Upper lobe of right lung (tissue), 1 donor: ENCODE results near the gene MLLT10. TPM values are rescaled to one million over a fixed set of nuclear protein-coding genes. Genes with fewer than 3 reads are reported as not detected.
"Not testable (repeated sequence)": the region's sequence is repeated elsewhere in the genome, so short reads cannot be mapped to it uniquely, and the experiment has no call there.

Experiments
- ATAC-seq: fragments of 200-7000 bp; cut with Tn5 transposase; one replicate; pipeline ENCODE4 v1.9.1; 2020; ENCODE audit warnings: mild to moderate bottlenecking, moderate library complexity
- DNase-seq: peaks from one replicate; pipeline ENCODE4 v3.0.0-alpha.2; 2020
- H3K27ac ChIP-seq: fragments of 200-600 bp; one replicate; pipeline ENCODE4 v1.8.0; 2022
- H3K27me3 ChIP-seq: fragments of 200-600 bp; one replicate; pipeline ENCODE4 v1.8.0; 2022; ENCODE audit warnings: mild to moderate bottlenecking
- H3K36me3 ChIP-seq: fragments of 200-600 bp; one replicate; pipeline ENCODE4 v1.8.0; 2022
- H3K4me1 ChIP-seq: fragments of 200-600 bp; one replicate; pipeline ENCODE4 v1.8.0; 2022
- H3K4me3 ChIP-seq: fragments of 200-600 bp; one replicate; pipeline ENCODE4 v1.8.0; 2022; ENCODE audit warnings: mild to moderate bottlenecking
- H3K9me3 ChIP-seq: fragments of 200-600 bp; one replicate; pipeline ENCODE4 v1.8.0; 2022
- intact Hi-C: fragments of 100-400 bp; cut with DNase I; formaldehyde crosslinking; loops from one replicate; pipeline ENCODE4 v1.11.0; 2022
- total RNA-seq: library from RNA; stranded (reverse); fragmentation: NEBNext Ultra II Directional; extraction: Animal tissue kit (Norgen Biotek cat#: 25700); gene quantifications from one replicate; pipeline ENCODE4 v1.2.1, GENCODE V29; 2021
- TF ChIP-seq, protein P1 (sequence below): fragments of 200-600 bp; IDR thresholded peaks from one replicate; pipeline ENCODE4 v1.8.0; 2022; ENCODE audit warnings: antibody characterized with exemption
- donor health status: DM: no; HTN: yes; CAD: no; lungs with severe emphysema.

Gene MLLT10
- total RNA-seq, 1 donor from 2014 or later: 60.6 TPM

DNA sequence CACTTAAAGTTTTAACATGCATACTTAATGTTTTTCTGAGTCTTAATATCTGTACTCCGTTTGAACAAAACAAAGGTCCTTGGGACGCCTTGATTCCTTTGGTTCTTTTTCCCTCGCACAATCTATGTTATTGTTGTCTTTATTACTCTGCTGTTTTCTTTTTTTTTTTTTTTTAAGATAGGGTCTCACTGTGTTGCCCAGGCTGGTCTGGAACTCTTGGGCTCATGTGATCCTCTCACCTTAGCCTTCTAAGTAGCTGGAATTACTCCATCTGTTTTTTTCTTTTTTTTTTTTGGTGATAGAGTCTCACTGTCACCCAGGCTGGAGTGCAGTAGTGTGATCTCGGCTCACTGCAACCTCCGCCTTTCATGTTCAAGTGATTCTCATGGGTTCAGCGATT, 13.2 kb downstream of the MLLT10 start:
- TF ChIP-seq, protein P1, sequence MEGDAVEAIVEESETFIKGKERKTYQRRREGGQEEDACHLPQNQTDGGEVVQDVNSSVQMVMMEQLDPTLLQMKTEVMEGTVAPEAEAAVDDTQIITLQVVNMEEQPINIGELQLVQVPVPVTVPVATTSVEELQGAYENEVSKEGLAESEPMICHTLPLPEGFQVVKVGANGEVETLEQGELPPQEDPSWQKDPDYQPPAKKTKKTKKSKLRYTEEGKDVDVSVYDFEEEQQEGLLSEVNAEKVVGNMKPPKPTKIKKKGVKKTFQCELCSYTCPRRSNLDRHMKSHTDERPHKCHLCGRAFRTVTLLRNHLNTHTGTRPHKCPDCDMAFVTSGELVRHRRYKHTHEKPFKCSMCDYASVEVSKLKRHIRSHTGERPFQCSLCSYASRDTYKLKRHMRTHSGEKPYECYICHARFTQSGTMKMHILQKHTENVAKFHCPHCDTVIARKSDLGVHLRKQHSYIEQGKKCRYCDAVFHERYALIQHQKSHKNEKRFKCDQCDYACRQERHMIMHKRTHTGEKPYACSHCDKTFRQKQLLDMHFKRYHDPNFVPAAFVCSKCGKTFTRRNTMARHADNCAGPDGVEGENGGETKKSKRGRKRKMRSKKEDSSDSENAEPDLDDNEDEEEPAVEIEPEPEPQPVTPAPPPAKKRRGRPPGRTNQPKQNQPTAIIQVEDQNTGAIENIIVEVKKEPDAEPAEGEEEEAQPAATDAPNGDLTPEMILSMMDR: no peak
- Histone ChIP-seq H3K36me3 (peaks cover 74% of the 10 kb centered on the region), H3K27ac (no peak overlapping the region), H3K9me3 (no peaks in the 10 kb centered on the region), H3K4me1 (no peaks in the 10 kb centered on the region), H3K4me3 (no peak overlapping the region), H3K27me3 (no peaks in the 10 kb centered on the region)
- ATAC-seq: no peak
- intact Hi-C loops: no loop called here
- no peak for DNase-seq

DNA sequence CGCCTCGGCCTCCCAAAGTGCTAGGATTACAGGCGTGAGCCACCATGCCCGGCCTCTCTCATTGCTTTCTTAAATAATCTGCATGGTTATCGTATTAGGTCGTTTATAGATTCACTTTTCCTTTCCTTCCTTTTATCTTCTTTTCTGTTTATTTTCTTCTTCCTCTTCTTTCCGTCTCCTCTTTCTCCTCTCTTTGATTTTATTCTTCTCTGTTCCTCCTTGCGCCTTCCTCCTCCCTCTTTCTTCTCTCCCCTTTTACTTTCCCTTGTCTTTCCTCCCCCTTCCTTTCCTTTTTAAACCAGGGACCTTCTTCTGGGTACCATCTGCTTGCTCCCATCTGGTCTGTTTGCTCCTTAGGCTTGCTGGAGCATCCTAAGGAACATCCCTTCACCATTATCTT, 18.6 kb downstream of the MLLT10 start:
- H3K9me3 ChIP-seq: no peaks in the 10 kb centered on the region
- H3K36me3 ChIP-seq: peaks cover 68% of the 10 kb centered on the region
- H3K27me3 ChIP-seq: no peaks in the 10 kb centered on the region
- H3K4me3 ChIP-seq: no peak overlapping the region
- no peak for ATAC-seq
- H3K4me1 ChIP-seq: no peaks in the 10 kb centered on the region
- no peak overlapping the region for H3K27ac ChIP-seq
- TF ChIP-seq, protein P1: no peak
- intact Hi-C loops: no loop called here
- DNase-seq: no peak

DNA sequence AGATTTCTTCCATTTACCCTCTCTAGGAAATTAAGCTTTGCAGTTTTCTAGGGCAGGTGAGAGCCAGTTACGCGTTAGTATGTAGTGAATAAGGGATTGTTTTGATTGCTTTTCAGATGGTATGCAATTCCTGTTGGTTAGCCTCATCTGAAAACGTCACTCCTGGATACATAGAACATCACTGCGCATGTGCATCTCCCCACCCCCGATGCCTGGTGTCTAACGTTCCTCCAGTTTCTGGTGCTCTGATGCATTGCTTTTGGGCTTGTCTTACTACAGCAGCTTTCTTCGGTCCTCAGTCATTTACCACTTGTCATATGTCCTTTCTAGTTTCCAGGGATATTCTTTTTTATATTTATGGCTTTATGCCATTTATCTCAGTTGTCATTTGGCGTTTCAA, 22.5 kb downstream of the MLLT10 start:
- peaks cover 70% of the 10 kb centered on the region for H3K36me3 ChIP-seq
- no peak for ATAC-seq

DNA sequence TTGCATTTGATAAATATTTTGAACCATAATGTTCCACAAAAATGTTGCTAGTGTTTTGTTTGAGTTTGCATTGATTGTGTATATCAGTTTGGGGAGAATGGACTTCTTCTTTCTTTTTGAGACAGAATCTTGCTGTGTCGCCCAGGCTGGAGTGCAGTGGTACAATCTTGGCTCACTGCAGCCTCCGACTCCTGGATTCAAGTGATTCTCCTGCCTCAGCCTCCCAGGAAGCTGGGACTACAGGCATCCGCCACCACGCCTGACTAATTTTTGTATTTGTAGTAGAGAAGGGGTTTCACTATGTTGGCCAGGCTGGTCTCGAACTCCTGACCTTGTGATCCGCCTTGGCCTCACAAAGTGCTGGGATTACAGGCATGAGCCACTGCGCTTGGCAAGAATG, 25.0 kb downstream of the MLLT10 start:
- H3K4me1 ChIP-seq, H3K4me3 ChIP-seq, intact Hi-C loops, H3K27ac ChIP-seq, H3K9me3 ChIP-seq, H3K27me3 ChIP-seq, DNase-seq, ATAC-seq: not testable (repeated sequence)
- H3K36me3 ChIP-seq: peaks cover 46% of the 10 kb centered on the region

More for the DNA sequence above, 22.5 kb downstream of the MLLT10 start:
- TF ChIP-seq, protein P1: no peak
- no peak for DNase-seq
- intact Hi-C loops: no loop called here
- no peak overlapping the region for H3K27ac ChIP-seq
- H3K4me1 ChIP-seq: no peaks in the 10 kb centered on the region
- H3K4me3 ChIP-seq: no peak overlapping the region
- H3K9me3 ChIP-seq: no peaks in the 10 kb centered on the region
- no peaks in the 10 kb centered on the region for H3K27me3 ChIP-seq

DNA sequence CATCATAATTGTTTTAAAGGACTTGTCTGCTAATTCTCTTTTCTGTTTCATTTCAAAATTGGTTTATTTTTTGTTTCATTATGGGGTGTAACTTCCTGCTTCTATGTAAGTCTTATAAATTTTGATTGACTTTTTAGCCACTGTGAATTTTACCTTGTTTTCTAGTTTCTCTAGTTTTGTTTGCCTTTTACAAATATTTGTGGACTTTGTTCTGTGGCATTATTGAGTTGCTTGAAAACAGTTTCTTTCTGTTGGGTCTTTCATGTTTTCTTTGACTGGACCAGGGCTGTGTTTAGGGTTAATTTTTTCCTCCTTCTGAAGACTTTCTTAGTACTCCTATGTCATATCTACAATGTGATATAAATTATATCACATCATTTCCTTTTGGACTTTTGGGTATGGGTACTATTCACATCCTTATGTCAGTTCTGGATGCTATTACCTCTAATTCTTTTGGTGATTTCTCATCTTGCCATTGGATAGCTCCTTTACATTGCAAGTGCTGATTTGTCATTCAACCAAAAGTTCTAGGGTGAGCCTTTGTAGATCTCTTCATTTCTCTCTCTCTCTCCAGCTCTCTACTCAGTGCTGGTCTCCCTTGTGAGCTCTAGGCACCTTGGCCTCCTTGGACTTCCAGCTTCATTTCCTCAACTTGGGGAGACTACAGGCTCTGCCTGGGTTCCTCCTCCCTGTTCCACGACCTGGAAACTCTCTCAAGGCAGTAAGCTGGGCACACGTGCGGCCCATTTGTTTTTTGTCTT, 36.9 kb downstream of the MLLT10 start:
- ATAC-seq (no peak), DNase-seq (no peak)
- intact Hi-C loops: no loop called here
- Histone ChIP-seq H3K36me3 (peaks cover 3% of the 10 kb centered on the region), H3K27me3 (no peaks in the 10 kb centered on the region), H3K4me1 (peaks cover 24% of the 10 kb centered on the region), H3K27ac (no peak overlapping the region), H3K4me3 (no peak overlapping the region), H3K9me3 (no peaks in the 10 kb centered on the region)
- TF ChIP-seq, protein P1: no peak

DNA sequence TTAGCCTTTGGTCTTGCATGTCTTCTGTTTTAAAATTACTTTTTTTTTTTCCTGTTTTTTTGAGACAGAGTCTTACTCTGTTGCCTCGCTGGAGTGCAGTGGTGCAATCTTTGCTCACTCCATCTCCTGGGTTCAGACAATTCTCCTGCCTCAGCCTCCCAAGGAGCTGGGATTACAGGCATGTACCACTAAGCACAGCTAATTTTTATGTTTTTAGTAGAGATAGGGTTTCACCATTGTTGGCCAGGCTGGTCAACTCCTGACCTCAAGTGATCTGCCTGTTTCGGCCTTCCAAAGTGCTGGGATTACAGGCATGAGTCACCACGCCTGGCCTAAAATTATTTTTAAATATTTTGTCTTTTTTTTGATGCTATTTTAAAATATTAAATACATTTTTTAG, 38.5 kb downstream of the MLLT10 start:
- Histone ChIP-seq H3K36me3 (peaks cover 3% of the 10 kb centered on the region), H3K4me3 (no peak overlapping the region), H3K27me3 (no peaks in the 10 kb centered on the region), H3K4me1 (peaks cover 24% of the 10 kb centered on the region), H3K9me3 (no peaks in the 10 kb centered on the region), H3K27ac (no peak overlapping the region)
- no peak for ATAC-seq
- intact Hi-C loops: no loop called here
- DNase-seq: no peak
- TF ChIP-seq, protein P1: no peak

DNA sequence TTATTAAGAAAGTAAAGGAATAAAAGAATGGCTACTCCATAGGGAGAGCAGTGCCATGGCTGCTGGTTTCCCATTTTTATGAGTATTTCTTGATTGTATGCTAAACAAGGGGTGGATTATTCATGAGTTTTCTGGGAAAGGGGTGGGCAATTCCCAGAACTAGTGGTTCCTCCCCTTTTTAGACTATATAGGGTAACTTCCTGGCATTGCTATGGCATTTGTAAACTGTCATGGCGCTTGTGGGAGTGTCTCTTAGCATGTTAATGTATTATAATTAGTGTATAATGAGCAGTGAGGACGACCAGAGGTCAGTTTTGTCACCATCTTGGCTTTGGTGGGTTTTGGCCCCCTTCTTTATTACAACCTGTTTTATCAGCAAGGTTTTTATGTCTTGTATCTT, 40.5 kb downstream of the MLLT10 start:
- H3K27me3 ChIP-seq, ATAC-seq, intact Hi-C loops, H3K4me3 ChIP-seq, DNase-seq, H3K9me3 ChIP-seq, H3K27ac ChIP-seq, H3K36me3 ChIP-seq: not testable (repeated sequence)
- H3K4me1 ChIP-seq: peaks cover 24% of the 10 kb centered on the region
